ENCODE data around the gene GLIS2. TPM values are rescaled to one million over a fixed set of nuclear protein-coding genes. Genes with fewer than 3 reads are reported as not detected.

Gene GLIS2
- polyA plus RNA-seq, 2 of the 4 experiments (the other 2 are of a cell fraction) = 5.5 to 15.8 TPM

DNA sequence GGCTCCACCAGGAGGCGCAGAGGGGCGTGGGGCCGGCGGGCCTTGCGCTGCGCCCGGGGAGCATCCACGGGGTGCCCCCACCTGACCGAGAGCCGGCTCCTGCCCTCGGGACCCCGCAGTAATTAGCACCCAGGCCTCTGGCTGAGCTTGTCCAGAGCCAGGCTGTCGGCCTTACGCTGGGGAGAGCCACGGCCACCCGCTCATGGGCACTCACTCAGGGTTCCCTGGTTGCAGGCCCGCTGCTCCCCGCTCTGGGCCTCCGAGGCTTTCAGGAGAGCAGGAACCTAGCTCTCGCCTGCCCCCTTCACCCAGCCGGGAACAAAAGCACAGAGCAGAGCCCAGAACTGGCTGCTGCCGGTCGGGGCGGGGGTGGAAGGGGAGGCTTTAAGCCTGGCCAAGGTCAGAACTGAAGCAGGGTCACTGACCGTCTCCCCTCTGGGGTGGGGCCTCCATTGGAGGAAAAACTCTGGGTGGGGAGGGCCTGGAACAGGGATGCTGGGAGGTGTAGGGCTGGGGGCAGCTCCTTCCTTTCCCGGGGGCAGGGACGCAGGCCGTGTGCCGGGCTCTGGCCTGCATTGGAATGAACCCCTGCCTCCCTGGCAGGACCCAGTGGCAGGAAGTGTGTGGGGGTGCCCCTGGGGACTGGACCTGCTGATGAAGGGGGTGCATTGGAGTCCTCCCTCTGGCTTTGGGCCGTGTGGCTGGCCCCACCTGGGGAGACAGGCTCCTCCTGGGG lies 12.3 kb downstream of the GLIS2 start:
- ATAC-seq (peak in 1 of 2 experiments; percentile 32; a peak in 3 of 6 replicates), FAIRE-seq (no peak), DNase-seq (ENCODE audit: low read depth in 1 of 2, low spot score in 1 of 2) (no peak)
- Histone ChIP-seq H3K9me3 (no peaks in the 10 kb centered on the region), H3K27ac (peak overlapping the region; percentile 60 to 87), H3K4me3 (no peak overlapping the region), H3K4me2 (peak overlapping the region; percentile 67), H3K4me1 (peaks cover 61% of the 10 kb centered on the region)
- WGBS (ENCODE audit: missing lambda C conversion rate) = 61% methylated on average over 6 of the region's 30 CpGs
- ChIA-PET POLR2A (interaction anchor here (0.7 kb wide), 1 partner anchor 12 kb away, joined by 3 read pairs; the partner anchor contains the start of gene GLIS2), CTCF (interaction anchor here (0.9 to 22.8 kb wide), 15 partner anchors 13 to 345 kb away, joined by 3 to 423 read pairs (median 8); partner anchors contain the start of genes GLIS2, PAM16 and TFAP4)
- no peak for TF ChIP-seq ZFP36 (IDR thresholded peaks at IDR 0.05; ENCODE audit: borderline replicate concordance, partially characterized antibody)
- TF ChIP-seq RAD21 (conservative IDR thresholded peaks at IDR 0.05 in 1 of 2, IDR thresholded peaks at IDR 0.05 in 1 of 2) = peak in 1 of 2 experiments; percentile 27; a peak in 1 of 5 replicates
- no peak for TF ChIP-seq HEYL (CRISPR knock-in tag; IDR thresholded peaks at IDR 0.05)
- no peak for TF ChIP-seq MAZ (IDR thresholded peaks at IDR 0.05; ENCODE audit: borderline replicate concordance, low read depth, low read length)

DNA sequence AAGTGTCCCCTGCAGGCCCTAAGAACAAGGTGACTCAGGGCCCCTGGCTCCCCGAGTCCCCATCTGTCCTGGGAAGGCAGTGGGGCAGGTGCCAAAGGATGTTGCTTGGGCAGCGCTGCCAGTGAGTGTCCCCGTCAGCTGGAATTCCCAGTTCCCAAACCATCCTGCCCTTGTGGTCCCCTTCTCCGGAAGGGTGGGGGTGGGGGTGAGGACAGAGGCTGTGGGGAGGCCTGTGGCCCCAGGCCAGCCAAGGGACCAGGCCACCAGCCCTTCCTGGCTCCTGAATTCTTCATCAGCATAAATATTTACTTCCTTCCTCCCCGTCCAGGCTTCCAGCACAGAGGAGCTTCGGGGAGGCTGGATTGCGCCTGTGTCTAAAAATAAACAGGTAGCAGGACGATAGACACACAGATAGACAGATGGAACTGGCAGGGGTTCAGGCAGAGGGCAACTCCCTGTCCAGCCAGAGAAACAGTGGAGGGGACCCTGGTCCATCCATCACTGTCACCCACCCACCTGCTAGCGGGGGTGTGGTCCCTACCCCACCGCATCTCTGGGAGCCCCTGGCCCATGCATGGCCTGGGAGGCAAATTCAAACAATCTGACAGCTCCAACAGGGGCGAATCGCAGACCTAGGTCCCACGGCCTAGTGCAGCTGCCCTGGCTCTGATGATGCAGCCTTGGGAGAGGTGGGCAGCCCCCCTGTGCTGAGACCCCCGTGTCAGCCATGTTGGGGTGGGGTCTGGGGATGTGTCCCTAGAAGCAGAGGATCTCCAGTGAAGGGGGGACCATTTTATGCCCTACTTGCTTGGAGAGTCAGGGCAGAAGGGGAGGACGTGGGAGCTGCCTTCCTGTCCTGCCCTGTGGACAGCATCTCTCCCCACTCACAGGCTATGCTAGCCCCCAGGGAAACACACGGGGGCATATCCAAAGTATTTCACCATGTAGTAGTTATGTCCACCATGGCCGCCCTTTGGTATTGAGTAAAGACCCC lies 13.2 kb downstream of the GLIS2 start:
- POLR2A ChIA-PET = no interaction called here
- DNase-seq (ENCODE audit: low read depth in 1 of 2, low spot score in 1 of 2) (no peak), ATAC-seq (peak; percentile 7 to 10; a peak in 3 of 6 replicates), FAIRE-seq (no peak)
- peaks cover 52% of the 10 kb centered on the region for H3K4me1 ChIP-seq
- H3K27ac ChIP-seq = peak overlapping the region; percentile 60 to 87
- H3K4me2 ChIP-seq = peak overlapping the region; percentile 67
- TF ChIP-seq PBX3 (IDR thresholded peaks at IDR 0.05) = no peak
- no peak for TF ChIP-seq ZC3H11A (IDR thresholded peaks at IDR 0.05)
- TF ChIP-seq CBX2 (IDR thresholded peaks at IDR 0.05; ENCODE audit: borderline replicate concordance, low read depth) = no peak
- TF ChIP-seq E2F6 (IDR thresholded peaks at IDR 0.05; ENCODE audit: borderline replicate concordance, low read depth) = no peak
- TF ChIP-seq CHD4 (IDR thresholded peaks at IDR 0.05; ENCODE audit: borderline replicate concordance) = no peak
- TF ChIP-seq BHLHE40 (IDR thresholded peaks at IDR 0.05; ENCODE audit: low read depth, low read length) = no peak
- TF ChIP-seq CTCF (IDR thresholded peaks at IDR 0.05) = no peak
- TF ChIP-seq HEYL (CRISPR knock-in tag; IDR thresholded peaks at IDR 0.05) = no peak
- no peak for TF ChIP-seq FOSB (CRISPR knock-in tag; IDR thresholded peaks at IDR 0.05)
- TF ChIP-seq ESRRA (IDR thresholded peaks at IDR 0.05; ENCODE audit: borderline replicate concordance, low read length) = no peak
- no peak for TF ChIP-seq HOXB13 (CRISPR knock-in tag; IDR thresholded peaks at IDR 0.05; ENCODE audit: low read depth)
- TF ChIP-seq MYC (IDR thresholded peaks at IDR 0.05; ENCODE audit: borderline replicate concordance, low read length) = no peak
- no peak for TF ChIP-seq ATOH8 (CRISPR knock-in tag; IDR thresholded peaks at IDR 0.05; ENCODE audit: low read depth)
- TF ChIP-seq SREBF2 (IDR thresholded peaks at IDR 0.05) = no peak
- no peak for TF ChIP-seq RNF2 (IDR thresholded peaks at IDR 0.05; ENCODE audit: borderline replicate concordance, low read depth)
- no peaks in the 10 kb centered on the region for H3K9me3 ChIP-seq
- CTCF ChIA-PET = interaction anchor here (0.9 to 22.8 kb wide), 19 partner anchors 12 to 346 kb away, joined by 3 to 423 read pairs (median 12); partner anchors contain the start of genes GLIS2, PAM16 and TFAP4
- H3K4me3 ChIP-seq = no peak overlapping the region
- WGBS (ENCODE audit: missing lambda C conversion rate) = 53% methylated on average over 15 of the region's 17 CpGs

All from A549 (cell line).